GM12872 (cell line): ENCODE data around the gene WDR33.

Experiments used
- CTCF ChIP-seq: IDR thresholded peaks from 3 replicates; pipeline ENCODE4 v1.5.1; 2011; ENCODE audit warnings: low read depth, mild to moderate bottlenecking, low read length, moderate library complexity; ENCODE audit not compliant: insufficient read depth

WDR33 gene

GRCh38 chr2:127783101-127783500, 27.9 kb downstream of the WDR33 start:
- TF ChIP-seq CTCF: no peak

- TF ChIP-seq CTCF: no peak
Measured at GRCh38 chr2:127778850-127779249, 32.1 kb downstream of the WDR33 start.

- TF ChIP-seq CTCF: no peak
Measured at GRCh38 chr2:127778447-127778846, 32.5 kb downstream of the WDR33 start.

GRCh38 chr2:127776122-127776780, 34.7 kb downstream of the WDR33 start:
- TF ChIP-seq CTCF: no peak

GRCh38 chr2:127771756-127772155, 39.2 kb downstream of the WDR33 start:
- no peak for TF ChIP-seq CTCF

- TF ChIP-seq CTCF: no peak
Measured at GRCh38 chr2:127770973-127771735, 39.8 kb downstream of the WDR33 start.

GRCh38 chr2:127769587-127769986, 41.4 kb downstream of the WDR33 start:
- TF ChIP-seq CTCF: no peak
